HCT116 (cell line): ENCODE measurements around the gene DNAH9. TPM values are rescaled to one million over a fixed set of nuclear protein-coding genes. Genes with fewer than 3 reads are reported as not detected.

Source experiments
- ATAC-seq: fragments of 200-7000 bp; cut with Tn5 transposase; 2 replicates; pipeline ENCODE4 v1.9.1; 2020; ENCODE audit warnings: mild to moderate bottlenecking, moderate library complexity
- BruUV-seq: library from RNA; stranded (reverse); fragments of 400-500 nt; replicated peaks from 2 replicates; lab custom pipeline; 2021; lab: Mats Ljungman, UMichigan
- CTCF ChIA-PET: fragments of 300-600 bp; sonication (Branson Sonifier 250); formaldehyde crosslinking; loops from one replicate; lab custom pipeline; 2021; ENCODE audit warnings: antibody characterized with exemption; lab: Charles Lee
- POLR2A ChIA-PET: fragments of 300-600, 350-600 bp; sonication (Branson Sonifier 250); formaldehyde crosslinking; loops from one replicate; lab custom pipeline; 2021; ENCODE audit warnings: antibody characterized with exemption; lab: Charles Lee
- RAD21 ChIA-PET, 2 experiments: fragments of 300-600 bp; sonication (Branson Sonifier 250); formaldehyde crosslinking; loops; one replicate each; lab custom pipeline; 2023; ENCODE audit warnings: low total read pairs in 2 of 2; ENCODE audit not compliant: uncharacterized antibody in 2 of 2, unreplicated experiment in 2 of 2, low non-redundant PET in 1 of 2; lab: Charles Lee
- DNase-seq: peaks from one replicate; pipeline ENCODE4 v3.0.0-alpha.2; 2010; ENCODE audit warnings: low read depth, low spot score
- H2AFZ ChIP-seq: fragments of 200-600 bp; shearing (Covaris generic), sonication (generic); 2 replicates; pipeline ENCODE4 v1.6.1; 2017; ENCODE audit warnings: low read depth, mixed run types, mixed read lengths, antibody characterized with exemption, low read length; ENCODE audit not compliant: poor library complexity, severe bottlenecking
- H3K27ac ChIP-seq: 2 replicates; pipeline ENCODE4 v1.5.1; 2012; ENCODE audit warnings: low read depth, low read length
- H3K27me3 ChIP-seq: fragments of 200-600 bp; sonication (generic); 2 replicates; pipeline ENCODE4 v1.6.1; 2016; ENCODE audit warnings: mixed run types, low read length, mixed read lengths; ENCODE audit not compliant: insufficient read depth
- H3K36me3 ChIP-seq, 2 experiments: fragments of 200-500 bp in 1 of 2; fragments of 200-600 bp in 1 of 2; sonication (Bioruptor generic) in 1 of 2; sonication (generic) in 1 of 2; 2 replicates each; pipeline versions ENCODE4 v1.5.1 to v1.6.1; 2014 to 2016; ENCODE audit warnings: low read length in 2 of 2, inconsistent platforms in 1 of 2, mixed read lengths in 1 of 2, mixed run types in 1 of 2; ENCODE audit not compliant: insufficient read depth in 2 of 2, control insufficient read depth in 1 of 2
- H3K4me1 ChIP-seq, 2 experiments: fragments of 200-600 bp in 1 of 2; sonication (generic) in 1 of 2; 2 replicates each; pipeline versions ENCODE4 v1.5.1 to v1.6.1; 2012 to 2017; ENCODE audit warnings: low read length in 2 of 2, inconsistent platforms in 1 of 2, mild to moderate bottlenecking in 1 of 2, mixed read lengths in 1 of 2, mixed run types in 1 of 2, moderate library complexity in 1 of 2; ENCODE audit not compliant: insufficient read depth in 2 of 2, control insufficient read depth in 1 of 2
- H3K4me2 ChIP-seq: fragments of 200-600 bp; sonication (generic); 2 replicates; pipeline ENCODE4 v1.6.1; 2017; ENCODE audit warnings: mixed run types, low read length, mixed read lengths
- H3K4me3 ChIP-seq, 2 experiments: fragments of 200-600 bp in 1 of 2; sonication (generic) in 1 of 2; replicated peaks in 1 of 2; 2 replicates each; pipeline ENCODE4 v1.5.1; 2011 to 2016; ENCODE audit warnings: low read length in 2 of 2, control low read depth in 1 of 2, low read depth in 1 of 2, mild to moderate bottlenecking in 1 of 2, mixed read lengths in 1 of 2, mixed run types in 1 of 2
- H3K79me2 ChIP-seq: fragments of 200-600 bp; sonication (generic); 2 replicates; pipeline ENCODE4 v1.6.1; 2017; ENCODE audit warnings: mild to moderate bottlenecking, mixed run types, low read length, moderate library complexity, mixed read lengths; ENCODE audit not compliant: insufficient read depth
- H3K9ac ChIP-seq: fragments of 200-600 bp; sonication (generic); 2 replicates; pipeline ENCODE4 v1.6.1; 2016; ENCODE audit warnings: low read length, mixed read lengths
- H3K9me2 ChIP-seq: fragments of 200-600 bp; sonication (generic), shearing (Covaris generic); 2 replicates; pipeline ENCODE4 v1.6.1; 2017; ENCODE audit warnings: mixed run types, mild to moderate bottlenecking, moderate library complexity; ENCODE audit not compliant: insufficient read depth
- H3K9me3 ChIP-seq, 2 experiments: fragments of 200-500 bp in 1 of 2; fragments of 200-600 bp in 1 of 2; sonication (Bioruptor generic) in 1 of 2; sonication (generic) in 1 of 2; 2 replicates each; pipeline ENCODE4 v1.6.1; 2014 to 2017; ENCODE audit warnings: low read length in 2 of 2, mixed read lengths in 2 of 2, inconsistent platforms in 1 of 2, low read depth in 1 of 2, mild to moderate bottlenecking in 1 of 2, mixed run types in 1 of 2, moderate library complexity in 1 of 2; ENCODE audit not compliant: control insufficient read depth in 1 of 2, insufficient read depth in 1 of 2
- H4K20me1 ChIP-seq: fragments of 200-600 bp; sonication (generic), shearing (Covaris generic); 2 replicates; pipeline ENCODE4 v1.6.1; 2017; ENCODE audit warnings: mixed run types, mild to moderate bottlenecking, moderate library complexity; ENCODE audit not compliant: insufficient read depth
- CBX3 ChIP-seq: IDR thresholded peaks from 2 replicates; pipeline ENCODE4 v1.6.1; 2012; ENCODE audit warnings: low read depth
- CEBPB ChIP-seq: IDR thresholded peaks from 2 replicates; pipeline ENCODE4 v1.6.1; 2012; ENCODE audit warnings: low read depth
- CTCF ChIP-seq, 3 experiments: fragments of 200-600 bp in 1 of 3; sonication (generic) in 1 of 3; IDR thresholded peaks in 2 of 3; conservative IDR thresholded peaks in 1 of 3; 2 replicates each; pipeline ENCODE4 v1.5.1; 2012 to 2017; ENCODE audit warnings: low read depth in 2 of 3, low read length in 2 of 3, antibody characterized with exemption in 1 of 3, borderline replicate concordance in 1 of 3, control low read depth in 1 of 3, mild to moderate bottlenecking in 1 of 3, mixed read lengths in 1 of 3, mixed run types in 1 of 3, moderate library complexity in 1 of 3; ENCODE audit not compliant: insufficient read depth in 1 of 3
- EGR1 ChIP-seq: IDR thresholded peaks from 2 replicates; pipeline ENCODE4 v1.6.1; 2012; ENCODE audit warnings: low read depth
- ELF1 ChIP-seq: IDR thresholded peaks from 2 replicates; pipeline ENCODE4 v1.6.1; 2012; ENCODE audit warnings: low read depth, borderline replicate concordance
- EZH2 ChIP-seq: fragments of 200-600 bp; sonication (generic); IDR thresholded peaks from 2 replicates; pipeline ENCODE4 v1.6.1; 2017; ENCODE audit warnings: antibody characterized with exemption, mixed run types
- JUND ChIP-seq: IDR thresholded peaks from 2 replicates; pipeline ENCODE4 v1.6.1; 2012
- POLR2AphosphoS5 ChIP-seq: IDR thresholded peaks from 2 replicates; pipeline ENCODE4 v1.6.1; 2011; ENCODE audit warnings: mild to moderate bottlenecking, low read depth, low read length, moderate library complexity
- RAD21 ChIP-seq: IDR thresholded peaks from 2 replicates; pipeline ENCODE4 v1.6.1; 2012; ENCODE audit warnings: low read depth, mild to moderate bottlenecking
- REST ChIP-seq: IDR thresholded peaks from 2 replicates; pipeline ENCODE4 v1.6.1; 2012; ENCODE audit warnings: low read depth
- SIN3A ChIP-seq: IDR thresholded peaks from 2 replicates; pipeline ENCODE4 v1.6.1; 2012; ENCODE audit warnings: low read depth
- YY1 ChIP-seq: IDR thresholded peaks from 2 replicates; pipeline ENCODE4 v1.6.1; 2011; ENCODE audit warnings: low read length, low read depth, moderate library complexity, mild to moderate bottlenecking; ENCODE audit not compliant: insufficient replicate concordance; ENCODE audit errors: extremely low read depth
- ZBTB33 ChIP-seq: IDR thresholded peaks from 2 replicates; pipeline ENCODE4 v1.6.1; 2011; ENCODE audit warnings: mild to moderate bottlenecking, low read length, moderate library complexity; ENCODE audit not compliant: insufficient replicate concordance; ENCODE audit errors: extremely low read depth
- ZFX ChIP-seq: fragments of 450-650 bp; IDR thresholded peaks from 2 replicates; pipeline ENCODE4 v1.6.1; 2017
- intact Hi-C: fragments of 100-400 bp; cut with micrococcal nuclease; formaldehyde crosslinking; loops from 2 replicates; pipeline ENCODE4 v1.10.0; 2022
- total RNA-seq: library from RNA; stranded (reverse); gene quantifications from one replicate; pipeline ENCODE4 v1.2.1, GENCODE V29; 2021; ENCODE audit not compliant: unreplicated experiment

DNAH9 gene
- total RNA-seq, 1 experiment from 2014 or later, result not detected

- Histone ChIP-seq H3K36me3 (no peaks in the 10 kb centered on the region), H3K4me3 (no peak overlapping the region), H3K27ac (no peak overlapping the region), H2AFZ (no peak overlapping the region), H3K9me2 (no peaks in the 10 kb centered on the region), H3K79me2 (no peaks in the 10 kb centered on the region), H3K9ac (no peak overlapping the region), H3K27me3 (peaks cover 3% of the 10 kb centered on the region; the same call in 1 of the 2 replicates), H3K4me2 (no peak overlapping the region), H3K4me1 (no peaks in the 10 kb centered on the region), H3K9me3 (no peaks in the 10 kb centered on the region), H4K20me1 (no peaks in the 10 kb centered on the region)
- TF ChIP-seq CTCF (IDR thresholded peaks at IDR 0.05 in 2 of 3, conservative IDR thresholded peaks at IDR 0.05 in 1 of 3; ENCODE audit: borderline replicate concordance in 1 of 3, insufficient read depth in 1 of 3, low read depth in 2 of 3, low read length in 2 of 3) (no peak), ELF1 (no peak), EZH2 (no peak), SIN3A (no peak), YY1 (no peak)
- RAD21 ChIA-PET, result no interaction called here
- POLR2A ChIA-PET, result no interaction called here
- ATAC-seq, result no peak
- intact Hi-C loops, result no loop called here
- no peak for DNase-seq
- CTCF ChIA-PET, result no interaction called here
- no TSS peak for BruUV-seq
These were observed 173.8 kb downstream of the DNAH9 start for GRCh38 chr17:11772031-11772430.

GRCh38 chr17:11779892-11780291 lies 181.6 kb downstream of the DNAH9 start:
- BruUV-seq, result no TSS peak
- no peak overlapping the region for H2AFZ ChIP-seq
- intact Hi-C loops, result no loop called here
- TF ChIP-seq REST (no peak), EGR1 (no peak), RAD21 (no peak), CBX3 (no peak), ZFX (no peak), ZBTB33 (no peak), POLR2AphosphoS5 (no peak), YY1 (no peak), SIN3A (no peak), JUND (no peak), CEBPB (no peak)

More at GRCh38 chr17:11779892-11780291, 181.6 kb downstream of the DNAH9 start:
- Histone ChIP-seq H3K79me2 (no peaks in the 10 kb centered on the region), H3K4me2 (no peak overlapping the region), H4K20me1 (no peaks in the 10 kb centered on the region), H3K4me1 (no peaks in the 10 kb centered on the region), H3K4me3 (no peak overlapping the region), H3K36me3 (no peaks in the 10 kb centered on the region), H3K27ac (no peak overlapping the region), H3K27me3 (0 out of 2 replicates have a peak, but pooled peaks cover 3% of the 10 kb centered on the region), H3K9me3 (no peaks in the 10 kb centered on the region), H3K9me2 (no peaks in the 10 kb centered on the region), H3K9ac (no peak overlapping the region)
- ChIA-PET POLR2A (no interaction called here), RAD21 (no interaction called here), CTCF (no interaction called here)
- ATAC-seq (no peak), DNase-seq (no peak)
